K562 (cell line): ENCODE data around the gene TULP4. TPM values are rescaled to one million over a fixed set of nuclear protein-coding genes. Genes with fewer than 3 reads are reported as not detected.
A peak's percentile ranks its signal among the peaks of the same experiment; 100 is the strongest.

Experiments
- BRD9 ChIP-seq: fragments of 450-650 bp; IDR thresholded peaks from 2 replicates; pipeline ENCODE4 v1.6.1; 2018; ENCODE audit warnings: low read depth; ENCODE audit not compliant: partially characterized antibody
- CC2D1A ChIP-seq: fragments of 450-650 bp; IDR thresholded peaks from 2 replicates; pipeline ENCODE4 v1.6.1; 2017; ENCODE audit warnings: mild to moderate bottlenecking
- ESRRA ChIP-seq: fragments of 450-650 bp; IDR thresholded peaks from 2 replicates; pipeline ENCODE4 v1.6.1; 2014; ENCODE audit warnings: low read depth, mild to moderate bottlenecking, moderate library complexity, borderline replicate concordance
- FOXJ2 ChIP-seq: fragments of 200-800 bp; sonication (Bioruptor generic); IDR thresholded peaks from 2 replicates; pipeline ENCODE4 v1.6.1; 2016; ENCODE audit warnings: missing genetic modification characterization, missing compliant biosample characterization
- HEY1 ChIP-seq: fragments of 250-450 bp; sonication (Bioruptor Pico); IDR thresholded peaks from 2 replicates; pipeline ENCODE4 v1.5.0; 2020; ENCODE audit warnings: mild to moderate bottlenecking, moderate library complexity, borderline replicate concordance
- JUN ChIP-seq, 2 experiments: sonication (generic) in 1 of 2; formaldehyde crosslinking in 1 of 2; IDR thresholded peaks; 2 replicates each; pipeline versions ENCODE4 v1.6.1 to v1.8.0; 2012 to 2022; ENCODE audit warnings: borderline replicate concordance in 2 of 2, mild to moderate bottlenecking in 2 of 2, improper control_type of control experiment in 1 of 2, low read depth in 1 of 2, low read length in 1 of 2, missing genetic modification reagents in 1 of 2
- MIER1 ChIP-seq: fragments of 450-650 bp; IDR thresholded peaks from 2 replicates; pipeline ENCODE4 v1.6.1; 2016; ENCODE audit warnings: antibody characterized with exemption, mild to moderate bottlenecking, low read depth
- MYNN ChIP-seq, 2 experiments: sonication (generic); formaldehyde crosslinking in 1 of 2; IDR thresholded peaks; 2 replicates each; pipeline versions ENCODE4 v1.5.0 to v1.6.1; 2016 to 2020; ENCODE audit warnings: antibody characterized with exemption in 1 of 2, missing genetic modification reagents in 1 of 2
- NR2C2 ChIP-seq, 2 experiments: fragments of 200-800 bp in 1 of 2; sonication (Bioruptor generic) in 1 of 2; sonication (generic) in 1 of 2; formaldehyde crosslinking in 1 of 2; IDR thresholded peaks; 2 replicates each; pipeline versions ENCODE4 v1.6.1 to v1.8.0; 2016 to 2022; ENCODE audit warnings: mild to moderate bottlenecking in 1 of 2, missing compliant biosample characterization in 1 of 2, missing genetic modification characterization in 1 of 2, missing genetic modification reagents in 1 of 2
- PHF8 ChIP-seq: fragments of 200-600 bp; sonication (generic); IDR thresholded peaks from 2 replicates; pipeline ENCODE4 v1.6.1; 2012; ENCODE audit warnings: mixed run types, mild to moderate bottlenecking, inconsistent platforms, low read length, moderate library complexity, borderline replicate concordance
- RFX7 ChIP-seq: fragments of 250-450 bp; sonication (Bioruptor Pico); IDR thresholded peaks from 2 replicates; pipeline ENCODE4 v1.5.1; 2021; ENCODE audit warnings: mild to moderate bottlenecking
- RUNX1 ChIP-seq: sonication (generic); IDR thresholded peaks from 2 replicates; pipeline ENCODE4 v1.6.1; 2016; ENCODE audit warnings: antibody characterized with exemption, low read depth
- SOX6 ChIP-seq: fragments of 450-650 bp; IDR thresholded peaks from 2 replicates; pipeline ENCODE4 v1.6.1; 2014; ENCODE audit warnings: mild to moderate bottlenecking
- TEAD4 ChIP-seq, 2 experiments: sonication (generic) in 1 of 2; formaldehyde crosslinking in 1 of 2; IDR thresholded peaks; 2 replicates each; pipeline versions ENCODE4 v1.6.1 to v1.8.0; 2012 to 2022; ENCODE audit warnings: borderline replicate concordance in 1 of 2, inconsistent platforms in 1 of 2, low read length in 1 of 2, mild to moderate bottlenecking in 1 of 2, missing genetic modification reagents in 1 of 2
- YBX1 ChIP-seq: fragments of 450-650 bp; IDR thresholded peaks from 2 replicates; pipeline ENCODE4 v1.7.1; 2016; ENCODE audit warnings: mild to moderate bottlenecking
- ZC3H8 ChIP-seq: fragments of 450-650 bp; IDR thresholded peaks from 2 replicates; pipeline ENCODE4 v1.6.1; 2017
- ZFP36 ChIP-seq: fragments of 150-350 bp; IDR thresholded peaks from 2 replicates; pipeline ENCODE4 v1.6.1; 2018; ENCODE audit warnings: low read length, low read depth; ENCODE audit not compliant: partially characterized antibody
- ZNF12 ChIP-seq: sonication (generic); formaldehyde crosslinking; IDR thresholded peaks from 2 replicates; pipeline ENCODE4 v1.4.0; 2020; ENCODE audit warnings: mild to moderate bottlenecking, missing genetic modification reagents
- ZNF253 ChIP-seq: fragments of 250-450 bp; sonication (Bioruptor Pico); conservative IDR thresholded peaks from 2 replicates; pipeline ENCODE4 v1.6.1; 2021; ENCODE audit warnings: mild to moderate bottlenecking
- ZNF707 ChIP-seq: fragments of 250-450 bp; sonication (Bioruptor Pico); conservative IDR thresholded peaks from 2 replicates; pipeline ENCODE4 v1.8.0; 2022; ENCODE audit warnings: inconsistent platforms, mild to moderate bottlenecking, moderate library complexity
- polyA plus RNA-seq, 8 experiments: library from polyadenylated mRNA; depleted of rRNA in 4 of 8; stranded (reverse) in 5 of 8; unstranded in 3 of 8; fragments of >200 nt; fragmentation: Nextera tagmentation in 2 of 8; fragmentation: Illumina TruSeq in 1 of 8; extraction: Ambion mirVana in 2 of 8; extraction: Trizol in 1 of 8; gene quantifications; 2 replicates each; pipeline versions ENCODE4 v1.2.1 to v1.2.3, GENCODE V29; 2011 to 2014; ENCODE audit warnings: inconsistent platforms in 1 of 8, missing spikeins in 1 of 8
- total RNA-seq, 7 experiments: library from RNA; depleted of rRNA in 6 of 7; stranded (reverse); fragments of >200 nt in 6 of 7; fragmentation: Illumina TruSeq in 2 of 7; extraction: Trizol in 2 of 7; gene quantifications; 2 replicates each; pipeline versions ENCODE4 v1.2.1 to v1.2.3, GENCODE V29; 2011 to 2021; ENCODE audit warnings: low replicate concordance in 1 of 7
- TF ChIP-seq, protein P1 (sequence below): fragments of 450-650 bp; IDR thresholded peaks from 2 replicates; pipeline ENCODE4 v1.6.1; 2017; ENCODE audit warnings: antibody characterized with exemption
- TF ChIP-seq, protein P2 (sequence below): fragments of 450-650 bp; IDR thresholded peaks from 2 replicates; pipeline ENCODE4 v1.6.1; 2017; ENCODE audit warnings: mild to moderate bottlenecking, moderate library complexity
- TF ChIP-seq, protein P3 (sequence below): IDR thresholded peaks from 2 replicates; pipeline ENCODE4 v1.6.1; 2016; ENCODE audit warnings: missing genetic modification characterization, missing compliant biosample characterization

The TULP4 gene
- total and polyA plus RNA-seq, 9 of the 15 experiments (the other 6 are each of a cell fraction or from before 2014, with no cell fraction given) = 1.2 to 50.4 (median 11.0) TPM

DNA sequence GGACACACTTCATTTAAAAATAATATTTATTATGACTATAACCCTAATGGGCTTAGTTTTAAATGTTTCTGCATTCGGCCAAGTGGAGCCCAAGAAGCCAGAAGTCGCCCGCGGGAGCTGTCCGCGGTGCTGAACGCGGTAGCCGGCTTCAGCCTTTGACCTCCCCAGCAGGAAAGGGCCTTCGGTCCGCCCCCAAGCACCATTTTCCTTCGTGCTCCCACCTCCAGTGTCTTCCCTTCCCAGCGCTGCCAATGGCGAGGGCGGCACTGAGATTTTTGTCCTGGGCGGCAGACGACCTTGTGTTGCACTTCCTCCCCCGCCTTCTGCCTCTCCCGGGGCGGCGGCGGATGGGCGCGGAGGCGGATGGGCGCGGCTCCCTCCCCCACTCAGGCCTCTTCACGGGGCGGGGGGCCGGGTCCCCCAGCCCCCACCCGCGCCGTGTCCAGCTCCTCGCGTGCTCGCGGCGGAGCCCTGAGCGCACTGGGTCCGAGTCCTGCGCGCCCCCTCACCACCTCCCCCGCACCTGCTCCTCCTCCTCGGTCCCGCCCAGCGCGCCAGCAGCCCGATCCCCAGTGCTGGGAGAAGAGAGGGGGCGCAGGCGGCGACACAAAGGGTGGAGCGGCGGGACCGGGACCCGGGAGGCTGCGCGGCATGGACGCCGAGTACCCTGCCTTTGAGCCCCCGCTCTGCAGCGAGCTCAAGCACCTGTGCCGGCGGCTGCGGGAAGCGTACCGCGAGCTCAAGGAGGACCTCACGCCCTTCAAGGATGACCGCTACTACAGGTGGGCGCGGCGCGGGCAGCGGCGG lies 224.0 kb downstream of the TULP4 start (continued):
- TF ChIP-seq, protein P1, sequence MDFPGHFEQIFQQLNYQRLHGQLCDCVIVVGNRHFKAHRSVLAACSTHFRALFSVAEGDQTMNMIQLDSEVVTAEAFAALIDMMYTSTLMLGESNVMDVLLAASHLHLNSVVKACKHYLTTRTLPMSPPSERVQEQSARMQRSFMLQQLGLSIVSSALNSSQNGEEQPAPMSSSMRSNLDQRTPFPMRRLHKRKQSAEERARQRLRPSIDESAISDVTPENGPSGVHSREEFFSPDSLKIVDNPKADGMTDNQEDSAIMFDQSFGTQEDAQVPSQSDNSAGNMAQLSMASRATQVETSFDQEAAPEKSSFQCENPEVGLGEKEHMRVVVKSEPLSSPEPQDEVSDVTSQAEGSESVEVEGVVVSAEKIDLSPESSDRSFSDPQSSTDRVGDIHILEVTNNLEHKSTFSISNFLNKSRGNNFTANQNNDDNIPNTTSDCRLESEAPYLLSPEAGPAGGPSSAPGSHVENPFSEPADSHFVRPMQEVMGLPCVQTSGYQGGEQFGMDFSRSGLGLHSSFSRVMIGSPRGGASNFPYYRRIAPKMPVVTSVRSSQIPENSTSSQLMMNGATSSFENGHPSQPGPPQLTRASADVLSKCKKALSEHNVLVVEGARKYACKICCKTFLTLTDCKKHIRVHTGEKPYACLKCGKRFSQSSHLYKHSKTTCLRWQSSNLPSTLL = no peak
- TF ChIP-seq ZNF12 (CRISPR knock-in tag) (no peak; the same call in 1 of the 2 replicates), BRD9 (no peak), ZNF707 (no peak), ZFP36 (no peak), MYNN (IDR thresholded peaks at IDR 0.05) (no peak), MYNN (CRISPR knock-in tag; IDR thresholded peaks at IDR 0.05) (no peak), SOX6 (no peak), NR2C2 (CRISPR knock-in tag; IDR thresholded peaks at IDR 0.05) (peak; percentile 94), NR2C2 (tag; IDR thresholded peaks at IDR 0.05) (peak; percentile 95), TEAD4 (IDR thresholded peaks at IDR 0.05; ENCODE audit: low read length) (0 out of 2 replicates have a peak, but pooled peaks have one; percentile 27), TEAD4 (CRISPR knock-in tag; IDR thresholded peaks at IDR 0.05; ENCODE audit: borderline replicate concordance) (no peak), FOXJ2 (tag) (no peak), ZNF253 (CRISPR knock-in tag) (no peak), CC2D1A (0 out of 2 replicates have a peak, but pooled peaks have one; percentile 48), YBX1 (no peak), MIER1 (peak; percentile 99), ESRRA (peak; percentile 75), RUNX1 (no peak), PHF8 (no peak), HEY1 (no peak), JUN (IDR thresholded peaks at IDR 0.05; ENCODE audit: borderline replicate concordance, low read depth, low read length) (no peak), JUN (CRISPR knock-in tag; IDR thresholded peaks at IDR 0.05; ENCODE audit: borderline replicate concordance) (no peak), RFX7 (CRISPR knock-in tag) (no peak), ZC3H8 (no peak)
- TF ChIP-seq, protein P2, sequence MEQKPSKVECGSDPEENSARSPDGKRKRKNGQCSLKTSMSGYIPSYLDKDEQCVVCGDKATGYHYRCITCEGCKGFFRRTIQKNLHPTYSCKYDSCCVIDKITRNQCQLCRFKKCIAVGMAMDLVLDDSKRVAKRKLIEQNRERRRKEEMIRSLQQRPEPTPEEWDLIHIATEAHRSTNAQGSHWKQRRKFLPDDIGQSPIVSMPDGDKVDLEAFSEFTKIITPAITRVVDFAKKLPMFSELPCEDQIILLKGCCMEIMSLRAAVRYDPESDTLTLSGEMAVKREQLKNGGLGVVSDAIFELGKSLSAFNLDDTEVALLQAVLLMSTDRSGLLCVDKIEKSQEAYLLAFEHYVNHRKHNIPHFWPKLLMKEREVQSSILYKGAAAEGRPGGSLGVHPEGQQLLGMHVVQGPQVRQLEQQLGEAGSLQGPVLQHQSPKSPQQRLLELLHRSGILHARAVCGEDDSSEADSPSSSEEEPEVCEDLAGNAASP = no peak
- TF ChIP-seq, protein P3, sequence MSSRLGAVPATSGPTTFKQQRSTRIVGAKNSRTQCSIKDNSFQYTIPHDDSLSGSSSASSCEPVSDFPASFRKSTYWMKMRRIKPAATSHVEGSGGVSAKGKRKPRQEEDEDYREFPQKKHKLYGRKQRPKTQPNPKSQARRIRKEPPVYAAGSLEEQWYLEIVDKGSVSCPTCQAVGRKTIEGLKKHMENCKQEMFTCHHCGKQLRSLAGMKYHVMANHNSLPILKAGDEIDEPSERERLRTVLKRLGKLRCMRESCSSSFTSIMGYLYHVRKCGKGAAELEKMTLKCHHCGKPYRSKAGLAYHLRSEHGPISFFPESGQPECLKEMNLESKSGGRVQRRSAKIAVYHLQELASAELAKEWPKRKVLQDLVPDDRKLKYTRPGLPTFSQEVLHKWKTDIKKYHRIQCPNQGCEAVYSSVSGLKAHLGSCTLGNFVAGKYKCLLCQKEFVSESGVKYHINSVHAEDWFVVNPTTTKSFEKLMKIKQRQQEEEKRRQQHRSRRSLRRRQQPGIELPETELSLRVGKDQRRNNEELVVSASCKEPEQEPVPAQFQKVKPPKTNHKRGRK = no peak
